Tibial nerve (tissue), 3 donors: ENCODE results near the gene MYH6.

ENCODE experiments used
- CTCF ChIP-seq, 5 experiments: fragments of 200-600 bp in 3 of 5; fragments of 450-650 bp in 2 of 5; sonication (generic) in 3 of 5; IDR thresholded peaks; one replicate each; pipeline ENCODE4 v1.5.1; 2016 to 2019; ENCODE audit warnings: antibody characterized with exemption in 5 of 5, mild to moderate bottlenecking in 3 of 5, moderate library complexity in 2 of 5
- POLR2A ChIP-seq, 2 donors: fragments of 450-650 bp; IDR thresholded peaks; one replicate each; pipeline ENCODE4 v1.6.1; 2017; ENCODE audit warnings: antibody characterized with exemption in 2 of 2, mild to moderate bottlenecking in 2 of 2, moderate library complexity in 2 of 2

GRCh38 chr14:23349156-23349845, 58.8 kb downstream of the MYH6 start:
- TF ChIP-seq CTCF (IDR thresholded peaks at IDR 0.05) (no peak), POLR2A (IDR thresholded peaks at IDR 0.05) (no peak)
